Measurements from ENCODE around the gene RAPGEF2. TPM values are rescaled to one million over a fixed set of nuclear protein-coding genes. Genes with fewer than 3 reads are reported as not detected.

Gene RAPGEF2
- total and polyA plus RNA-seq, 2 donors (not counting 1 experiment from before 2014, with no cell fraction given): 10.9 to 45.8 TPM

GRCh38 chr4:159177265-159178150, 74.6 kb downstream of the RAPGEF2 start:
- Histone ChIP-seq H3K9ac (ENCODE audit: low read length) (no peak overlapping the region), H3K36me3 (replicated peaks in 1 of 2; ENCODE audit: control extremely low read depth in 1 of 2, control insufficient read depth in 1 of 2, extremely low read depth in 1 of 2, insufficient read depth in 2 of 2, low read length in 1 of 2) (no peaks in the 10 kb centered on the region), H3K4me3 (ENCODE audit: control extremely low read depth in 1 of 5, extremely low read depth in 1 of 5, insufficient read depth in 1 of 5, low read depth in 2 of 5, low read length in 4 of 5) (no peak overlapping the region), H2AFZ (ENCODE audit: insufficient read depth, low read depth, low read length, poor library complexity, severe bottlenecking) (no peak overlapping the region), H4K20me1 (ENCODE audit: control insufficient read depth, insufficient read depth, low read length, poor library complexity, severe bottlenecking) (peaks cover 56% of the 10 kb centered on the region), H3K79me2 (ENCODE audit: control insufficient read depth, insufficient read depth, low read length) (peaks cover 58% of the 10 kb centered on the region), H3K9me3 (ENCODE audit: control extremely low read depth in 1 of 3, control insufficient read depth in 2 of 3, insufficient read depth in 1 of 3, low read length in 2 of 3) (no peaks in the 10 kb centered on the region), H3K4me1 (ENCODE audit: control insufficient read depth in 2 of 2, insufficient read depth in 2 of 2, low read length in 2 of 2) (peaks cover 30 to 37% of the 10 kb centered on the region in 2 donors), H3K4me2 (replicated peaks; ENCODE audit: low read depth, low read length, poor library complexity, severe bottlenecking) (peak overlapping the region; percentile 29), H3K27ac (ENCODE audit: low read length in 2 of 2) (no peak overlapping the region), H3K27me3 (replicated peaks in 1 of 4; ENCODE audit: control extremely low read depth in 1 of 4, control insufficient read depth in 3 of 4, insufficient read depth in 4 of 4, low read length in 3 of 4) (peaks cover 0 to 9% (median 6%) of the 10 kb centered on the region in 4 experiments)
- H3K4me3 Mint-ChIP-seq: peak overlapping the region; percentile 68
- intact Hi-C loops (cut with micrococcal nuclease): loop anchor here (5.0 kb wide), 2 partner anchors 75 to 505 kb away; partner anchors contain the start of genes C4orf46, ETFDH and RAPGEF2
- ATAC-seq (ENCODE audit: low read depth) (peak; percentile 29), DNase-seq (peak; percentile 43)
- CTCF ChIA-PET: interaction anchor here (0.6 to 4.5 kb wide), 9 partner anchors 13 to 340 kb away, joined by 3 to 65 read pairs (median 8); no protein-coding TSS in a partner anchor
- no peak overlapping the region for H3K27ac Mint-ChIP-seq
- peaks cover 19% of the 10 kb centered on the region for H3K27me3 Mint-ChIP-seq
- no peaks in the 10 kb centered on the region for H3K9me3 Mint-ChIP-seq (ENCODE audit: insufficient read depth)
- H3K4me1 Mint-ChIP-seq: peaks cover 53% of the 10 kb centered on the region
- no peak for TF ChIP-seq EZH2 (IDR thresholded peaks at IDR 0.05; ENCODE audit: borderline replicate concordance, insufficient read depth, low read depth, low read length, poor library complexity, severe bottlenecking)
- TF ChIP-seq, protein P1, sequence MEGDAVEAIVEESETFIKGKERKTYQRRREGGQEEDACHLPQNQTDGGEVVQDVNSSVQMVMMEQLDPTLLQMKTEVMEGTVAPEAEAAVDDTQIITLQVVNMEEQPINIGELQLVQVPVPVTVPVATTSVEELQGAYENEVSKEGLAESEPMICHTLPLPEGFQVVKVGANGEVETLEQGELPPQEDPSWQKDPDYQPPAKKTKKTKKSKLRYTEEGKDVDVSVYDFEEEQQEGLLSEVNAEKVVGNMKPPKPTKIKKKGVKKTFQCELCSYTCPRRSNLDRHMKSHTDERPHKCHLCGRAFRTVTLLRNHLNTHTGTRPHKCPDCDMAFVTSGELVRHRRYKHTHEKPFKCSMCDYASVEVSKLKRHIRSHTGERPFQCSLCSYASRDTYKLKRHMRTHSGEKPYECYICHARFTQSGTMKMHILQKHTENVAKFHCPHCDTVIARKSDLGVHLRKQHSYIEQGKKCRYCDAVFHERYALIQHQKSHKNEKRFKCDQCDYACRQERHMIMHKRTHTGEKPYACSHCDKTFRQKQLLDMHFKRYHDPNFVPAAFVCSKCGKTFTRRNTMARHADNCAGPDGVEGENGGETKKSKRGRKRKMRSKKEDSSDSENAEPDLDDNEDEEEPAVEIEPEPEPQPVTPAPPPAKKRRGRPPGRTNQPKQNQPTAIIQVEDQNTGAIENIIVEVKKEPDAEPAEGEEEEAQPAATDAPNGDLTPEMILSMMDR (IDR thresholded peaks at IDR 0.05): no peak
- 83% methylated on average over 1 of the region's 5 CpGs for WGBS (ENCODE audit: insufficient coverage)
- POLR2A ChIA-PET: no interaction called here

GRCh38 chr4:159178151-159178546, 75.3 kb downstream of the RAPGEF2 start:
- peak overlapping the region in 1 of 5 experiments; percentile 8 for H3K4me3 ChIP-seq (ENCODE audit: control extremely low read depth in 1 of 5, extremely low read depth in 1 of 5, insufficient read depth in 1 of 5, low read depth in 2 of 5, low read length in 4 of 5)
- Mint-ChIP-seq H3K4me1 (peaks cover 50% of the 10 kb centered on the region), H3K4me3 (peak overlapping the region; percentile 68), H3K9me3 (ENCODE audit: insufficient read depth) (no peaks in the 10 kb centered on the region), H3K27ac (no peak overlapping the region), H3K27me3 (peaks cover 19% of the 10 kb centered on the region)
- H2AFZ ChIP-seq (ENCODE audit: insufficient read depth, low read depth, low read length, poor library complexity, severe bottlenecking): no peak overlapping the region
- ChIA-PET POLR2A (no interaction called here), CTCF (interaction anchor here (0.8 to 4.5 kb wide), 7 partner anchors 18 to 326 kb away, joined by 3 to 65 read pairs (median 10); no protein-coding TSS in a partner anchor)
- no peak for ATAC-seq (ENCODE audit: low read depth)
- H3K27me3 ChIP-seq (replicated peaks in 1 of 4; ENCODE audit: control extremely low read depth in 1 of 4, control insufficient read depth in 3 of 4, insufficient read depth in 4 of 4, low read length in 3 of 4): peaks cover 0 to 9% (median 6%) of the 10 kb centered on the region in 4 experiments
- peaks cover 30 to 37% of the 10 kb centered on the region in 2 donors for H3K4me1 ChIP-seq (ENCODE audit: control insufficient read depth in 2 of 2, insufficient read depth in 2 of 2, low read length in 2 of 2)
- DNase-seq: no peak
- no peak overlapping the region for H3K27ac ChIP-seq (ENCODE audit: low read length in 2 of 2)
- H3K36me3 ChIP-seq (replicated peaks in 1 of 2; ENCODE audit: control extremely low read depth in 1 of 2, control insufficient read depth in 1 of 2, extremely low read depth in 1 of 2, insufficient read depth in 2 of 2, low read length in 1 of 2): no peaks in the 10 kb centered on the region
- H3K9ac ChIP-seq (ENCODE audit: low read length): no peak overlapping the region
- H3K4me2 ChIP-seq (replicated peaks; ENCODE audit: low read depth, low read length, poor library complexity, severe bottlenecking): peak overlapping the region; percentile 29
- intact Hi-C loops (cut with micrococcal nuclease): loop anchor here (5.0 kb wide), 2 partner anchors 76 to 506 kb away; partner anchors contain the start of genes C4orf46, ETFDH and RAPGEF2
- H3K9me3 ChIP-seq (ENCODE audit: control extremely low read depth in 1 of 3, control insufficient read depth in 2 of 3, insufficient read depth in 1 of 3, low read length in 2 of 3): no peaks in the 10 kb centered on the region
- peaks cover 49% of the 10 kb centered on the region for H4K20me1 ChIP-seq (ENCODE audit: control insufficient read depth, insufficient read depth, low read length, poor library complexity, severe bottlenecking)
- no CpG with 5 or more reads among the region's 2 CpGs for WGBS (ENCODE audit: insufficient coverage)
- TF ChIP-seq EZH2 (IDR thresholded peaks at IDR 0.05; ENCODE audit: borderline replicate concordance, insufficient read depth, low read depth, low read length, poor library complexity, severe bottlenecking): no peak
- TF ChIP-seq, protein P1 (IDR thresholded peaks at IDR 0.05): no peak
- peaks cover 63% of the 10 kb centered on the region for H3K79me2 ChIP-seq (ENCODE audit: control insufficient read depth, insufficient read depth, low read length)

All from B cell (primary cell).